ENCODE measurements around the gene ALOX15B.

Gene ALOX15B

DNA sequence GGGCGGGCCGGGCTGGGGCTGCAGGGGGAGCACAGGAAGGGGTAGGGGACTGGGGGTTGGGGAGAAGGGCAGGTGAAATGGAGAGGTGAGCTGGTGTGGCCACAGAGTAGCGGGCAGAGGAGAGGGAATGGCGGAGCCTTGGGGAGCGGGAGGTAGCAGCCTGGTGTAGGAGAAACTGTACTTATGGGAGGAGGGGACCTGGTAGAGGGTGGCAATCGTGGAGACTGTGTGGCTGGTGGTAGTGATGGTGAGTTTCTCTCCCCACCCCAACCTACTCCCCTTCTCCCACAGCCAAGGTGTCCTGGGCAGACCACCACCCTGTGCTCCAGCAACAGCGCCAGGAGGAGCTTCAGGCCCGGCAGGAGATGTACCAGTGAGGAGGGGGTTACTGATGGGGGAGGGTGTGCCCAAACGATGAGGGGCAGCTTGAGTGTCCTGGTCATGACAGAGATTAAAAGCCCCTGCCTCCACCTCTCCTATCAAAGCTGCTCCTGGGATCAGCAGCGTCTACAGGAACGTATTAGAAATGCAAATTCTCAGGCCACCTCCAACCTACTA is 831 bp downstream of the ALOX15B start:
- H3K27ac ChIP-seq (ENCODE audit: low read depth in 2 of 2, low read length in 2 of 2) = no peak overlapping the region
- H3K36me3 ChIP-seq (ENCODE audit: control insufficient read depth in 2 of 2, insufficient read depth in 2 of 2, low read length in 2 of 2) = no peaks in the 10 kb centered on the region
- peaks cover 3 to 8% of the 10 kb centered on the region in 2 donors for H3K4me1 ChIP-seq (ENCODE audit: control insufficient read depth in 2 of 2, insufficient read depth in 2 of 2, low read length in 2 of 2)
- no peak overlapping the region for H3K9ac ChIP-seq (ENCODE audit: low read depth in 1 of 2, low read length in 2 of 2)
- H3K4me3 ChIP-seq (ENCODE audit: low read length in 2 of 2) = no peak overlapping the region
- peaks cover 0 to 5% of the 10 kb centered on the region in 2 donors for H3K27me3 ChIP-seq (ENCODE audit: control insufficient read depth in 2 of 2, insufficient read depth in 2 of 2, low read length in 2 of 2)
- no peaks in the 10 kb centered on the region for H3K9me3 ChIP-seq (ENCODE audit: control insufficient read depth in 2 of 2, low read length in 2 of 2)

DNA sequence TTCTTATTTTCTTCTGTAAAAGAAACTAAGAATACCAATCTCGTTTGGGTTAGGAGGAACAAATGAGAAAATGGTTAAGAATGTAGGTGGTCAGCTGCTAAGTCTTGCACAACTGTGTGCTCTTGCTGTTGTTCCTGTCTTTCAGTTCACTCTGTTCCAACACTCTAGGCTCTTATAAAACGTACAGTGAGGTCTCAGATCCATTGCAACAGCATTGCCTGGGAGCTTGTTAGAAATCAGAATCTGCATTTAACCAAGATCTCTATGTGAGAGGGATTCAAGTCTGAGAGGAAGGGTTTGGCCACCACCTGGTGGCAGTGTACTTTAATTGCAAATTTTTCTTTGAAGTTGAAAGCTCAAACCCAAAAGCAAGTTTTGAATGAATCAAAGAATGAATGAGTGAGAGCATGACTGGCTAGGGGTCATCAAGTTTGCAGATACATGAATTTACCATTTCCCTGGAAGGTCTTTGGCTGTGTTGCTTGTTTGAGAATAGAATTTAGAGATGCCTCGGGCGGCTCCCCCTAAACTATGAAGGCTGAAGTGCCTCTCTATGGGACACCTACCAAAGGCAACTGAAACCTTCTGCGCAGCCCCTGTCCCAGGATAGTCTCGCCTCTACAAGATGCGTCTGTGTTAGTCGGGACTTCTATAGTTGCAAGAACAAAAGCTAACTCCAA is 2.5 kb downstream of the ALOX15B start:
- H3K27me3 ChIP-seq (ENCODE audit: control insufficient read depth in 2 of 2, insufficient read depth in 2 of 2, low read length in 2 of 2) = peaks cover 0 to 5% of the 10 kb centered on the region in 2 donors
- H3K9ac ChIP-seq (ENCODE audit: low read depth in 1 of 2, low read length in 2 of 2) = no peak overlapping the region
- no peak overlapping the region for H3K27ac ChIP-seq (ENCODE audit: low read depth in 2 of 2, low read length in 2 of 2)
- H3K36me3 ChIP-seq (ENCODE audit: control insufficient read depth in 2 of 2, insufficient read depth in 2 of 2, low read length in 2 of 2) = no peaks in the 10 kb centered on the region
- no peaks in the 10 kb centered on the region for H3K9me3 ChIP-seq (ENCODE audit: control insufficient read depth in 2 of 2, low read length in 2 of 2)
- H3K4me3 ChIP-seq (ENCODE audit: low read length in 2 of 2) = no peak overlapping the region
- peaks cover 3 to 8% of the 10 kb centered on the region in 2 donors for H3K4me1 ChIP-seq (ENCODE audit: control insufficient read depth in 2 of 2, insufficient read depth in 2 of 2, low read length in 2 of 2)

DNA sequence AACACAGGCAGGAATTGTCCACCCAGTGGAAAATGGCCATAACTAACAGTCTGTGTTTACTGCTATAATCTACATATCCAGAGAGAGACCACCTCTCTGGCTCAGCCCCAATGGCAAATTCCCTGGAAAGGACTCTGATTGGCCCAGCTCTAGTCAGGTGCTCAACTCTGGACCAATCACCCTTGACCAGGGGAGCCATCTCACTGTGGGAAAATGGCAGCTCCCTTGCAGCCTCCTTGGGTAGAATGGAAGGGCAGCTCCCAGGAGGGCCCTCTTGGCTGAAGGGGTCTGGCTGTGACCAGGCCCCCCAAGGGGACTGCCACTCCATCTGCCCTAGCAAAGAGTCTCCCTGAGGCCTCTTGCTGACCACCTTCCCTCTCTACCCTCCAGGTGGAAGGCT is 3.1 kb downstream of the ALOX15B start:
- H3K27ac ChIP-seq (ENCODE audit: low read depth in 2 of 2, low read length in 2 of 2) = no peak overlapping the region
- no peaks in the 10 kb centered on the region for H3K9me3 ChIP-seq (ENCODE audit: control insufficient read depth in 2 of 2, low read length in 2 of 2)
- no peaks in the 10 kb centered on the region for H3K36me3 ChIP-seq (ENCODE audit: control insufficient read depth in 2 of 2, insufficient read depth in 2 of 2, low read length in 2 of 2)
- H3K9ac ChIP-seq (ENCODE audit: low read depth in 1 of 2, low read length in 2 of 2) = no peak overlapping the region
- peaks cover 3 to 8% of the 10 kb centered on the region in 2 donors for H3K4me1 ChIP-seq (ENCODE audit: control insufficient read depth in 2 of 2, insufficient read depth in 2 of 2, low read length in 2 of 2)
- peaks cover 0 to 5% of the 10 kb centered on the region in 2 donors for H3K27me3 ChIP-seq (ENCODE audit: control insufficient read depth in 2 of 2, insufficient read depth in 2 of 2, low read length in 2 of 2)
- H3K4me3 ChIP-seq (ENCODE audit: low read length in 2 of 2) = no peak overlapping the region

DNA sequence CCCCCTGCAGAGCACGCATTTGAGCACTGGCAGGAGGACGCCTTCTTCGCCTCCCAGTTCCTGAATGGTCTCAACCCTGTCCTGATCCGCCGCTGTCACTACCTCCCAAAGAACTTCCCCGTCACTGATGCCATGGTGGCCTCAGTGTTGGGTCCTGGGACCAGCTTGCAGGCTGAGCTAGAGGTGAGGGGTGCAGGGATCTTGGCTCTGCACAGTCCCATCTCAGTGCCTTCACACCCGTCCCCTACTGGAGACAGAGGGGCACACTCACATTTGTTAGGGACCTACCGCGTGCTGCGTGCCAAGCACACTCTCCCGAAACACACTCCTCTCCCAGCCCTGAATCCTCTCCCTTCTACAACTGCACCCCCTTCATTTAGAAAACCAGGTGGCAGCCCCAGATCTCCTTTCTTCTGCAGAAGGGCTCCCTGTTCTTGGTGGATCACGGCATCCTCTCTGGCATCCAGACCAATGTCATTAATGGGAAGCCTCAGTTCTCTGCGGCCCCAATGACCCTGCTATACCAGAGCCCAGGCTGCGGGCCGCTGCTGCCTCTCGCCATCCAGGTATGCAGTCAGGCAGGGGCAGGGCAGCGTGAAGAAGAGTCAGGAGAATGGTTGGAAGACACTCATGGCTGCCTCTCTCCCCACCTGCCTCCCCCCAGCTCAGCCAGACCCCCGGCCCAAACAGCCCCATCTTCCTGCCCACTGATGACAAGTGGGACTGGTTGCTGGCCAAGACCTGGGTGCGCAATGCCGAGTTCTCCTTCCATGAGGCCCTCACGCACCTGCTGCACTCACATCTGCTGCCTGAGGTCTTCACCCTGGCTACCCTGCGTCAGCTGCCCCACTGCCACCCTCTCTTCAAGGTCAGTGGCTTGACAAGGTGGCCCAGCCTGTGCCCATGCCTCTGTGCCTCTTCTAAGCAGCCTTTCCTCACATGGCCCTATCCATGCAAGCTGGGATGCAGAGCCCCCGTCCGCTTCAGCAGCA is 6.3 kb downstream of the ALOX15B start:
- no peaks in the 10 kb centered on the region for H3K36me3 ChIP-seq (ENCODE audit: control insufficient read depth in 2 of 2, insufficient read depth in 2 of 2, low read length in 2 of 2)
- no peak overlapping the region for H3K9ac ChIP-seq (ENCODE audit: low read depth in 1 of 2, low read length in 2 of 2)
- H3K4me3 ChIP-seq (ENCODE audit: low read length in 2 of 2) = no peak overlapping the region
- no peak overlapping the region for H3K27ac ChIP-seq (ENCODE audit: low read depth in 2 of 2, low read length in 2 of 2)
- H3K27me3 ChIP-seq (ENCODE audit: control insufficient read depth in 2 of 2, insufficient read depth in 2 of 2, low read length in 2 of 2) = no peaks in the 10 kb centered on the region
- H3K9me3 ChIP-seq (ENCODE audit: control insufficient read depth in 2 of 2, low read length in 2 of 2) = no peaks in the 10 kb centered on the region
- peaks cover 0 to 3% of the 10 kb centered on the region in 2 donors for H3K4me1 ChIP-seq (ENCODE audit: control insufficient read depth in 2 of 2, insufficient read depth in 2 of 2, low read length in 2 of 2)

DNA sequence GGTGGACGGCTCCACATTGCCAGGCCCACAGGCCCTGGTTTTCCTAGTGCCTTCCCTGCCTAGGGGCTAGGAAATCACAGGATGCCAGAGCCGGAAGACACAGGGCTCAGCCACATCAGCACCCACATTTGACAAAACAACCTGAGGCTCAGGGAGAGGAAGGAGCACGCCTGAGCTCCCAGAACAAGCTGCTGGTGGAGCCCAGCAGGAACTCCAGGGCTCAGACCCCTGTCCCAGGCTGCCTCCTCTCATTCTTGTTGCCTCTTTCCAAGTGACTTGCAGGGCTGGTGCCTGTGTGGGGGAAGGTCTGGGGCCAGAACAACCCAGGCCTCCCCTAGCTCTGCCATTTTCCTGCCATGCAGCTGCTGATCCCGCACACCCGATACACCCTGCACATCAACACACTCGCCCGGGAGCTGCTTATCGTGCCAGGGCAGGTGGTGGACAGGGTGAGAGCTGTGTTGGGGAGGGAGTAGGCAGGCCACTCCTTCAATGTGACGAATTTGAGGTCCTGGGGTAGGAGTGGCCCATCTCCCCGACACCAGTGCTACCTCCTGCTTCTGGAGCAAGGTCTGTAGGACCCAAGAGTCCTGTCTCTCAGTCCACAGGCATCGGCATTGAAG is 7.6 kb downstream of the ALOX15B start:
- no peaks in the 10 kb centered on the region for H3K4me1 ChIP-seq (ENCODE audit: control insufficient read depth in 2 of 2, insufficient read depth in 2 of 2, low read length in 2 of 2)
- no peak overlapping the region for H3K27ac ChIP-seq (ENCODE audit: low read depth in 2 of 2, low read length in 2 of 2)
- H3K9ac ChIP-seq (ENCODE audit: low read depth in 1 of 2, low read length in 2 of 2) = no peak overlapping the region
- no peaks in the 10 kb centered on the region for H3K27me3 ChIP-seq (ENCODE audit: control insufficient read depth in 2 of 2, insufficient read depth in 2 of 2, low read length in 2 of 2)
- H3K9me3 ChIP-seq (ENCODE audit: control insufficient read depth in 2 of 2, low read length in 2 of 2) = no peaks in the 10 kb centered on the region
- no peak overlapping the region for H3K4me3 ChIP-seq (ENCODE audit: low read length in 2 of 2)
- no peaks in the 10 kb centered on the region for H3K36me3 ChIP-seq (ENCODE audit: control insufficient read depth in 2 of 2, insufficient read depth in 2 of 2, low read length in 2 of 2)

DNA sequence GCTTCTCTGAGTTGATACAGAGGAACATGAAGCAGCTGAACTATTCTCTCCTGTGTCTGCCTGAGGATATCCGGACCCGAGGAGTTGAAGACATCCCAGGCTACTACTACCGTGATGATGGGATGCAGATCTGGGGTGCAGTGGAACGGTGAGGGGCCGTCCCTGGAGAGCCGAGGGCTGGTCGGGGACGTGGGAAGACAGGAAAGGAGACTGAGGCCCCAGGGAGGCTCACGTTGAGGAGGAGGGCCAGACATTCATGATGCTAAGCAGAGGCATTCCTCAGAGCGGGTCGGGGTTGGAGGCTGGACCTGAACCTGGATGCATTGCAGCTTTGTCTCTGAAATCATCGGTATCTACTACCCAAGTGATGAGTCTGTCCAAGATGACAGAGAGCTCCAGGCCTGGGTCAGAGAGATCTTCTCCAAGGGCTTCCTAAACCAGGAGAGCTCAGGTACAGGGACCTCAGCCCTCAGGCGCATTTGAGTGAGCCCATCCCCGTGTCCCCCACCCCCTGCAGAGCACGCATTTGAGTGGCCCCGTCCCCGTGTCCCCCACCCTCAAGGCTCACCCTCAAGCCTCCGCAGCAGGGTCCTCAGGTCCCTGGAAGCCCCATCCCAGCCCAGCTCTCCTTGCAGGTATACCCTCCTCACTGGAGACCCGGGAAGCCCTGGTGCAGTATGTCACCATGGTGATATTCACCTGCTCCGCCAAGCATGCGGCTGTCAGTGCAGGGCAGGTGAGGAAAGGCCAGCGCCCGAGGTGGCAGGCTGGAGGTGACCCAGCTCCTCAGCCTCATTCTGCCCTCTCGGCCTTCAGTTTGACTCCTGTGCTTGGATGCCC is 8.3 kb downstream of the ALOX15B start:
- Histone ChIP-seq H3K27me3 (ENCODE audit: control insufficient read depth in 2 of 2, insufficient read depth in 2 of 2, low read length in 2 of 2) (no peaks in the 10 kb centered on the region), H3K4me1 (ENCODE audit: control insufficient read depth in 2 of 2, insufficient read depth in 2 of 2, low read length in 2 of 2) (no peaks in the 10 kb centered on the region), H3K27ac (ENCODE audit: low read depth in 2 of 2, low read length in 2 of 2) (no peak overlapping the region), H3K9ac (ENCODE audit: low read depth in 1 of 2, low read length in 2 of 2) (no peak overlapping the region), H3K9me3 (ENCODE audit: control insufficient read depth in 2 of 2, low read length in 2 of 2) (no peaks in the 10 kb centered on the region), H3K36me3 (ENCODE audit: control insufficient read depth in 2 of 2, insufficient read depth in 2 of 2, low read length in 2 of 2) (no peaks in the 10 kb centered on the region), H3K4me3 (ENCODE audit: low read length in 2 of 2) (no peak overlapping the region)

DNA sequence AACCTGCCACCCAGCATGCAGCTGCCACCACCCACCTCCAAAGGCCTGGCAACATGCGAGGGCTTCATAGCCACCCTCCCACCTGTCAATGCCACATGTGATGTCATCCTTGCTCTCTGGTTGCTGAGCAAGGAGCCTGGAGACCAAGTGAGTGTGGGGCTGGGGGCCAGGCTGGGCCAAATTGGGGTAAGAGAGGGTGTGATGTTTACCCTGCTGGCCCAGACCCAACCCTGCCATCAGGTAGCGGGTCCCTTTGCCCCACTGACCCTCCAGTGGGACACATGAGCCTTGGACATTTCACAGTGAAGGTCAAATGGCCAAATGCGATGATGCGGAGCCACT is 8.9 kb downstream of the ALOX15B start:
- Histone ChIP-seq H3K27me3 (ENCODE audit: control insufficient read depth in 2 of 2, insufficient read depth in 2 of 2, low read length in 2 of 2) (no peaks in the 10 kb centered on the region), H3K4me1 (ENCODE audit: control insufficient read depth in 2 of 2, insufficient read depth in 2 of 2, low read length in 2 of 2) (no peaks in the 10 kb centered on the region), H3K4me3 (ENCODE audit: low read length in 2 of 2) (no peak overlapping the region), H3K9ac (ENCODE audit: low read depth in 1 of 2, low read length in 2 of 2) (no peak overlapping the region), H3K9me3 (ENCODE audit: control insufficient read depth in 2 of 2, low read length in 2 of 2) (no peaks in the 10 kb centered on the region), H3K27ac (ENCODE audit: low read depth in 2 of 2, low read length in 2 of 2) (no peak overlapping the region), H3K36me3 (ENCODE audit: control insufficient read depth in 2 of 2, insufficient read depth in 2 of 2, low read length in 2 of 2) (no peaks in the 10 kb centered on the region)

DNA sequence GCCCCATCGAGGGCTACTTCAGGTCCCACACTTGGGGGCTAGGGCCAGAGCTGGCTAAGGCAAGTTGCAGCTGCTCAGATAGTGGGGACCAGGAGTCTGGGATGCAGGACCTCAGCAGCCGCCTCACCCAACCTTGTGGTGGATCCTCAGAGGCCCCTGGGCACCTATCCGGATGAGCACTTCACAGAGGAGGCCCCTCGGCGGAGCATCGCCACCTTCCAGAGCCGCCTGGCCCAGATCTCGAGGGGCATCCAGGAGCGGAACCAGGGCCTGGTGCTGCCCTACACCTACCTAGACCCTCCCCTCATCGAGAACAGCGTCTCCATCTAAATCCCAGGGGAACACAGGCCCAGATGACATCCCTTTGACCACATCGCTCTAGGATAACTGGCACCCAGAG is 9.4 kb downstream of the ALOX15B start:
- no peaks in the 10 kb centered on the region for H3K9me3 ChIP-seq (ENCODE audit: control insufficient read depth in 2 of 2, low read length in 2 of 2)
- H3K4me1 ChIP-seq (ENCODE audit: control insufficient read depth in 2 of 2, insufficient read depth in 2 of 2, low read length in 2 of 2) = no peaks in the 10 kb centered on the region
- H3K4me3 ChIP-seq (ENCODE audit: low read length in 2 of 2) = no peak overlapping the region
- no peak overlapping the region for H3K27ac ChIP-seq (ENCODE audit: low read depth in 2 of 2, low read length in 2 of 2)
- H3K36me3 ChIP-seq (ENCODE audit: control insufficient read depth in 2 of 2, insufficient read depth in 2 of 2, low read length in 2 of 2) = no peaks in the 10 kb centered on the region
- no peaks in the 10 kb centered on the region for H3K27me3 ChIP-seq (ENCODE audit: control insufficient read depth in 2 of 2, insufficient read depth in 2 of 2, low read length in 2 of 2)
- H3K9ac ChIP-seq (ENCODE audit: low read depth in 1 of 2, low read length in 2 of 2) = no peak overlapping the region

DNA sequence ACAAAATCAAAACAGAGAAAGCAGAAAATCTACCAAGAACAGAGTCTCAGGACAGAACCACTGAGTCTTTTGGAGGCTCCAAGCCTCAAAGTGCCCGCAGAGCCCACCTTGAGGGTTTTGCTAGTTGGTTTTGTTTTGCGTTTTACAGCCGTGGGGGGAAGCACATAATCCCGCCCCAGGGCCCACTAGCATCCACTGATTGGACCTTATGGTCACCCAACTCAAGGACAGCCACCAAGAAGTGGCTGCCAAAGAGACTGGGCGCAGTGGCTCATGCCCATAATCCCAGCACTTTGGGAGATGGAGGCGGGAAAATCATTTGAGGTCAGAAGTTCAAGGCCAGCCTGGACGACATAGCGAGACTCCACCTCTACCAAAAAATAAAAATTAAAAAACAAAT is 9.9 kb downstream of the ALOX15B start:
- H3K9me3 ChIP-seq (ENCODE audit: control insufficient read depth in 2 of 2, low read length in 2 of 2) = no peaks in the 10 kb centered on the region

More for the DNA sequence above, 9.9 kb downstream of the ALOX15B start:
- Histone ChIP-seq H3K9ac (ENCODE audit: low read depth in 1 of 2, low read length in 2 of 2) (no peak overlapping the region), H3K4me1 (ENCODE audit: control insufficient read depth in 2 of 2, insufficient read depth in 2 of 2, low read length in 2 of 2) (no peaks in the 10 kb centered on the region), H3K4me3 (ENCODE audit: low read length in 2 of 2) (no peak overlapping the region), H3K27me3 (ENCODE audit: control insufficient read depth in 2 of 2, insufficient read depth in 2 of 2, low read length in 2 of 2) (no peaks in the 10 kb centered on the region), H3K27ac (ENCODE audit: low read depth in 2 of 2, low read length in 2 of 2) (no peak overlapping the region), H3K36me3 (ENCODE audit: control insufficient read depth in 2 of 2, insufficient read depth in 2 of 2, low read length in 2 of 2) (no peaks in the 10 kb centered on the region)
